Mucosa of descending colon (tissue), 3 donors: ENCODE data around the gene THRSP. TPM values are rescaled to one million over a fixed set of nuclear protein-coding genes. Genes with fewer than 3 reads are reported as not detected.

Experiments used
- ATAC-seq: fragments of 200-7000 bp; cut with Tn5 transposase; one replicate; pipeline ENCODE4 v1.9.1; 2020; ENCODE audit warnings: mild to moderate bottlenecking, moderate library complexity
- DNase-seq, 3 donors: peaks; one replicate each; pipeline ENCODE4 v3.0.0-alpha.2; 2020
- H3K36me3 ChIP-seq: fragments of 200-600 bp; one replicate; pipeline ENCODE4 v1.8.0; 2021; ENCODE audit warnings: low read depth, mild to moderate bottlenecking
- H3K4me1 ChIP-seq: fragments of 200-600 bp; one replicate; pipeline ENCODE4 v1.8.0; 2021; ENCODE audit warnings: low read depth, mild to moderate bottlenecking
- H3K4me3 ChIP-seq: fragments of 200-600 bp; one replicate; pipeline ENCODE4 v1.8.0; 2021; ENCODE audit warnings: mild to moderate bottlenecking
- H3K9me3 ChIP-seq: fragments of 200-600 bp; one replicate; pipeline ENCODE4 v1.8.0; 2021; ENCODE audit warnings: mild to moderate bottlenecking
- CTCF ChIP-seq: fragments of 200-600 bp; IDR thresholded peaks from one replicate; pipeline ENCODE4 v1.8.0; 2022; ENCODE audit warnings: antibody characterized with exemption, mild to moderate bottlenecking
- intact Hi-C, 2 donors: fragments of 100-400 bp; cut with DNase I in 1 of 2; cut with micrococcal nuclease in 1 of 2; formaldehyde crosslinking; loops; one replicate each; pipeline versions ENCODE4 v1.11.0 to v1.11.1; 2022; cut with DNase I, micrococcal nuclease
- total RNA-seq, 3 donors: library from RNA; stranded (reverse); fragmentation: NEBNext Ultra II Directional in 2 of 3; extraction: Animal tissue kit (Norgen Biotek cat#: 25700) in 2 of 3; gene quantifications; one replicate each; pipeline versions ENCODE4 v1.2.1 to v1.2.4, GENCODE V29; 2021 to 2023
- donor health status: DM: no; HTN: no; CAD: no; lungs with moderate emphysema.
- donor health status: DM: no; HTN: no; CAD: no.
- donor health status: DM: no; HTN: yes; CAD: no.

The THRSP gene
- total RNA-seq, 3 donors from 2014 or later = 0.41 to 0.51 TPM; not detected in 1

DNA sequence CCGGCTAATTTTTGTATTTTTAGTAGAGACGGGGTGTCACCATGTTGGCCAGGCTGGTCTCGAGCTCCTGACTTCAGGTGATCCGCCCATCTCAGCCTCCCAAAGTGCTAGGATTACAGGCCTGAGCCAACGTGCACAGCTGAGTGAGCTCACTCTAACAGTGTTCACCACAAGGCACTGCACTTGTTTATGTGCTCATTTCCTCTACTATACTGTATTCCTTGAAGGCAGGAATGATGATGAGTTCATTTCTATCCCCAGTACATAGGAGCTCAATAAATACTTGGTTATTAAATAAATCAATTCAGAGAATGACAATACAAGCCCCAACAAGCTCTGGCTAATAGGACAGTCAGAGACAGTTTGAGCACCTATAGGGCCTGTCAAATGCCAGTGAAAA, 46.7 kb downstream of the THRSP start:
- no peak overlapping the region for H3K4me3 ChIP-seq
- TF ChIP-seq CTCF = no peak
- DNase-seq (no peak), ATAC-seq (no peak)
- intact Hi-C loops = no loop called here
- no peaks in the 10 kb centered on the region for H3K4me1 ChIP-seq
- no peaks in the 10 kb centered on the region for H3K36me3 ChIP-seq
- no peaks in the 10 kb centered on the region for H3K9me3 ChIP-seq

DNA sequence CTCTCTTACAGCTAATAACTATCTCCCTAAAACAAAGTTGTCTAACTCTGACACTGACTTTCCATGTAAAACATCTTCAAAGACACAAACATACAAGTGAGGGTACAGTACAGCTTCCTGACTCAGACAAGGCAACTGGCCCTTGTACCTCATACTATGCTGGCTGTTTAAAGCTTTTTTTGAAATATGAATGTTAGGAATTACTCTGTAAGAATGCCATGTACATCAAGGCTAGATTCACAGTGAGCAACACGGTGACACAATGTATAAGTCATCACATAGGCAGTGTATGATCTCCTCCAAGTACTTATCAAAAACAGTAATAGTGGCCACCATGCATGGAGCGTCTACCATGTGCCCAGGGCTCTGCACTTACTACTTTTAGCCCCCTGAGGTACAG, 47.2 kb downstream of the THRSP start:
- no peaks in the 10 kb centered on the region for H3K4me1 ChIP-seq
- intact Hi-C loops = no loop called here
- DNase-seq (no peak), ATAC-seq (no peak)
- TF ChIP-seq CTCF = no peak
- H3K36me3 ChIP-seq = no peaks in the 10 kb centered on the region
- H3K4me3 ChIP-seq = no peak overlapping the region
- H3K9me3 ChIP-seq = no peaks in the 10 kb centered on the region

- no peaks in the 10 kb centered on the region for H3K4me1 ChIP-seq
- H3K9me3 ChIP-seq = no peaks in the 10 kb centered on the region
- DNase-seq = no peak
- no peak for TF ChIP-seq CTCF
- intact Hi-C loops = no loop called here
- no peak for ATAC-seq
- no peaks in the 10 kb centered on the region for H3K36me3 ChIP-seq
- no peak overlapping the region for H3K4me3 ChIP-seq
These were observed 47.6 kb downstream of the THRSP start for GRCh38 chr11:78111298-78111697.

DNA sequence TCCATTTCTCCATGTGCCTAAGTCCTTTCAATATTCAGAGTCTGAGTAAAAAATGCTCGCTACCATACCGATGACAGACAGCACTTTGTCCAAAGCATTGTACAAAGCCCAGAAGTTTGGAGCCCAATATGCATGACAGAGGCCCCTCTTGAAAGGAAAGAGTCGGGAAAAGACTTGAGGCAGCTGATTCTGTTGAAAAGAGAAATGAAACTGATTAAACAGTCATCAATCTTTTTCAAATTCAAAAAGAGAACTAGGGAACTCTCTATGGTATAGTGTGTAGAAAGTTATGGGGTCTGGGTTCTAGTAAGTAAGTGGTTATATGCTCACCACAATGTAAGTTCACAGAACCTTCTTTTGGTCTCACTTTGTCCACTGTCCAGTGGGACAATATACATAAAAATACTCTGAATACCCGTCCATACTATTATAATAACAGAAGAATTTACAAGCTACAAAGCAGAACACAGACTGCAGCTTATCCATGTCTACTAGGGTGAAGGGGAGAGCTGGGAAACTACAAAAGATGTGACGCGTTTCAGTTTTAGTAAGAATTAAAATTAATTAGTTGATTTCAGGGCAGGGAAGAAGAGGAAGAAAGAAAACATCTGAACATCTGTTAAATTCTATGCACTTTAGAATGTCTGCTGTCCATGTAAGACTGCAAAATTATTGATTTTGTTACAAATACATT, 49.1 kb downstream of the THRSP start:
- Histone ChIP-seq H3K4me3 (no peak overlapping the region), H3K36me3 (no peaks in the 10 kb centered on the region), H3K9me3 (no peaks in the 10 kb centered on the region), H3K4me1 (no peaks in the 10 kb centered on the region)
- TF ChIP-seq CTCF = no peak
- intact Hi-C loops = no loop called here
- no peak for DNase-seq
- no peak for ATAC-seq

Other genes starting within 250 kb of the THRSP start
- 10 to 100 TPM; 43.7 to 80.2 (median 44.4) TPM for gene RSF1, start 243.1 kb upstream of the THRSP start, total RNA-seq
- gene AAMDC, start 242.7 kb upstream of the THRSP start, total RNA-seq = 10 to 100 TPM; 22.9 to 28.1 (median 27.9) TPM
- 10 to 100 TPM; 22.8 to 31.7 (median 28.3) TPM for gene INTS4, start 69.2 kb upstream of the THRSP start, total RNA-seq
- 10 to 100 TPM in 1 of 3 donors, 1 to 10 TPM in 2; 4.3 to 13.2 (median 9.9) TPM for gene KCTD14, start 40.6 kb upstream of the THRSP start, total RNA-seq
- 100 to 1,000 TPM; 168 to 208 (median 183) TPM for gene NDUFC2, start 16.0 kb downstream of the THRSP start, total RNA-seq
- gene ALG8, start 75.8 kb downstream of the THRSP start, total RNA-seq = 10 to 100 TPM; 24.3 to 32.7 (median 28.3) TPM
- 10 to 100 TPM in 1 of 3 donors, 1 to 10 TPM in 2; 7.5 to 11.1 (median 8.1) TPM for gene KCTD21, start 124.8 kb downstream of the THRSP start, total RNA-seq
- 10 to 100 TPM in 1 of 3 donors, 1 to 10 TPM in 2; 3.9 to 11.1 (median 4.9) TPM for gene USP35, start 125.1 kb downstream of the THRSP start, total RNA-seq